HepG2 (cell line): Measurements from ENCODE around the gene INHBC.

ENCODE experiments used
- AHDC1 ChIP-seq: sonication (generic); formaldehyde crosslinking; IDR thresholded peaks from 2 replicates; pipeline ENCODE4 v1.5.1; 2020; ENCODE audit warnings: mild to moderate bottlenecking, missing genetic modification reagents, borderline replicate concordance
- ATF2 ChIP-seq: sonication (generic); formaldehyde crosslinking; IDR thresholded peaks from 2 replicates; pipeline ENCODE4 v1.4.0; 2020; ENCODE audit warnings: missing genetic modification reagents
- GABPB1 ChIP-seq: IDR thresholded peaks from 2 replicates; pipeline ENCODE4 v1.6.1; 2016; ENCODE audit warnings: mild to moderate bottlenecking, missing genetic modification reagents, moderate library complexity, missing compliant biosample characterization
- HNRNPL ChIP-seq: fragments of 200-400 bp; formaldehyde crosslinking; IDR thresholded peaks from 2 replicates; pipeline ENCODE4 v1.6.1; 2017; ENCODE audit warnings: mild to moderate bottlenecking, low read depth, low read length
- ISX ChIP-seq: sonication (generic); formaldehyde crosslinking; conservative IDR thresholded peaks from 2 replicates; pipeline ENCODE4 v1.5.0; 2020; ENCODE audit warnings: missing genetic modification reagents
- PATZ1 ChIP-seq: sonication (generic); formaldehyde crosslinking; IDR thresholded peaks from 2 replicates; pipeline ENCODE4 v1.4.0; 2020; ENCODE audit warnings: missing genetic modification reagents
- POLR2A ChIP-seq, 2 experiments: IDR thresholded peaks; 2 replicates each; pipeline ENCODE4 v1.6.1; 2011; ENCODE audit warnings: low read depth in 2 of 2, low read length in 2 of 2, mild to moderate bottlenecking in 1 of 2, moderate library complexity in 1 of 2; ENCODE audit not compliant: insufficient read depth in 1 of 2
- POLR2AphosphoS5 ChIP-seq: IDR thresholded peaks from 2 replicates; pipeline ENCODE4 v1.6.1; 2012; ENCODE audit warnings: low read depth, low read length
- RAD21 ChIP-seq: fragments of 450-650 bp; formaldehyde crosslinking; IDR thresholded peaks from 2 replicates; pipeline ENCODE4 v1.5.0; 2020; ENCODE audit warnings: mild to moderate bottlenecking
- SMAD3 ChIP-seq: sonication (generic); formaldehyde crosslinking; IDR thresholded peaks from 2 replicates; pipeline ENCODE4 v1.4.0; 2020; ENCODE audit warnings: missing genetic modification reagents
- ZFP62 ChIP-seq: sonication (generic); formaldehyde crosslinking; IDR thresholded peaks from 2 replicates; pipeline ENCODE4 v1.4.0; 2020; ENCODE audit warnings: missing genetic modification reagents
- TF ChIP-seq, protein P1 (sequence below): sonication (generic); formaldehyde crosslinking; IDR thresholded peaks from 2 replicates; pipeline ENCODE4 v1.5.0; 2020; ENCODE audit warnings: mild to moderate bottlenecking, missing genetic modification reagents, moderate library complexity

DNA sequence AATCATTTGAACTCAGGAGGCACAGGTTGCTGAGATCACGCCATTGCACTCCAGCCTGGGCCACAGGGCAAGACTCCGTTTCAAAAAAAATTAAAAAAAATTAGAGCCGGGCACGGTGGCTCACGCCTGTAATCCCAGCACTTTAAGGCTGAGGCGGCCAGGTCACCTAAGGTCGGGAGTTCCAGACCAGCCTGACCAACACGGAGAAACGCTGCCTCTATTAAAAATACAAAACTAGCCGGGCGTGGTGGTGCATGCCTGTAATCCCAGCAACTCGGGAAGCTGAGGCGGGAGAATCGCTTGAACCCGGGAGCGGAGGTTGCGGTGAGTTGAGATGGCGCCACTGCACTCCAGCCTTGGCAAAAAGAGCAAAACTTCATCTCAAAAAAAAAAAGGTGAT, 39.5 kb upstream of the INHBC start:
- TF ChIP-seq POLR2A (IDR thresholded peaks at IDR 0.05; ENCODE audit: insufficient read depth in 1 of 2, low read depth in 2 of 2, low read length in 2 of 2) = no peak
- TF ChIP-seq, protein P1, sequence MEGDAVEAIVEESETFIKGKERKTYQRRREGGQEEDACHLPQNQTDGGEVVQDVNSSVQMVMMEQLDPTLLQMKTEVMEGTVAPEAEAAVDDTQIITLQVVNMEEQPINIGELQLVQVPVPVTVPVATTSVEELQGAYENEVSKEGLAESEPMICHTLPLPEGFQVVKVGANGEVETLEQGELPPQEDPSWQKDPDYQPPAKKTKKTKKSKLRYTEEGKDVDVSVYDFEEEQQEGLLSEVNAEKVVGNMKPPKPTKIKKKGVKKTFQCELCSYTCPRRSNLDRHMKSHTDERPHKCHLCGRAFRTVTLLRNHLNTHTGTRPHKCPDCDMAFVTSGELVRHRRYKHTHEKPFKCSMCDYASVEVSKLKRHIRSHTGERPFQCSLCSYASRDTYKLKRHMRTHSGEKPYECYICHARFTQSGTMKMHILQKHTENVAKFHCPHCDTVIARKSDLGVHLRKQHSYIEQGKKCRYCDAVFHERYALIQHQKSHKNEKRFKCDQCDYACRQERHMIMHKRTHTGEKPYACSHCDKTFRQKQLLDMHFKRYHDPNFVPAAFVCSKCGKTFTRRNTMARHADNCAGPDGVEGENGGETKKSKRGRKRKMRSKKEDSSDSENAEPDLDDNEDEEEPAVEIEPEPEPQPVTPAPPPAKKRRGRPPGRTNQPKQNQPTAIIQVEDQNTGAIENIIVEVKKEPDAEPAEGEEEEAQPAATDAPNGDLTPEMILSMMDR (CRISPR knock-in tag) = no peak
- TF ChIP-seq POLR2AphosphoS5 = no peak
- TF ChIP-seq GABPB1 (CRISPR knock-in tag) = no peak
- no peak for TF ChIP-seq HNRNPL
- TF ChIP-seq ATF2 (CRISPR knock-in tag) = no peak
- no peak for TF ChIP-seq ISX (CRISPR knock-in tag)
- TF ChIP-seq PATZ1 (CRISPR knock-in tag) = no peak
- TF ChIP-seq AHDC1 (CRISPR knock-in tag) = no peak
- no peak for TF ChIP-seq SMAD3 (CRISPR knock-in tag)
- TF ChIP-seq RAD21 = no peak
- no peak for TF ChIP-seq ZFP62 (CRISPR knock-in tag)
